ENCODE measurements around the gene DNAH9.

DNA sequence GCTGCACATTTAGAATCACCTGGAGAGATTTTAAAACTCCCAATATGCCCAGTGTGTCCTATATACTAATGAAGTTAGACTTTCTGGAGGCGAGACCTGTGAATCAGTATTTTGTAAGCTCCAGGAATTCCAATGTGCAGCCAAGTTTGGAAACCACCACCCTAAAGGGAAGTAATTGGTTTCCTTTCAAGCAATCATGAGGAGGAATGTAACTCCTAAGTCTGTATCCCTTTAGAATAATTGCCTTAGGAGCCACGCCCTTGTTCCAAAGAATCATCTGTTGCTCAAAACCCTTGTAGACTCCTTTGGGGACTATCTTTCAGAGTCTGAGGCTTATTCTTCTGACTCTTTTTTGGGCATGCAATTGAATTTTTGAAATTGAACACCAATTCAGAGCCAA, 84.4 kb downstream of the DNAH9 start:
- TF ChIP-seq, protein P1, sequence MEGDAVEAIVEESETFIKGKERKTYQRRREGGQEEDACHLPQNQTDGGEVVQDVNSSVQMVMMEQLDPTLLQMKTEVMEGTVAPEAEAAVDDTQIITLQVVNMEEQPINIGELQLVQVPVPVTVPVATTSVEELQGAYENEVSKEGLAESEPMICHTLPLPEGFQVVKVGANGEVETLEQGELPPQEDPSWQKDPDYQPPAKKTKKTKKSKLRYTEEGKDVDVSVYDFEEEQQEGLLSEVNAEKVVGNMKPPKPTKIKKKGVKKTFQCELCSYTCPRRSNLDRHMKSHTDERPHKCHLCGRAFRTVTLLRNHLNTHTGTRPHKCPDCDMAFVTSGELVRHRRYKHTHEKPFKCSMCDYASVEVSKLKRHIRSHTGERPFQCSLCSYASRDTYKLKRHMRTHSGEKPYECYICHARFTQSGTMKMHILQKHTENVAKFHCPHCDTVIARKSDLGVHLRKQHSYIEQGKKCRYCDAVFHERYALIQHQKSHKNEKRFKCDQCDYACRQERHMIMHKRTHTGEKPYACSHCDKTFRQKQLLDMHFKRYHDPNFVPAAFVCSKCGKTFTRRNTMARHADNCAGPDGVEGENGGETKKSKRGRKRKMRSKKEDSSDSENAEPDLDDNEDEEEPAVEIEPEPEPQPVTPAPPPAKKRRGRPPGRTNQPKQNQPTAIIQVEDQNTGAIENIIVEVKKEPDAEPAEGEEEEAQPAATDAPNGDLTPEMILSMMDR (IDR thresholded peaks at IDR 0.05) = no peak
- TF ChIP-seq POLR2A (IDR thresholded peaks at IDR 0.05) = no peak

All from body of pancreas (tissue), 4 donors.